HG03460 (cell line): Measurements from ENCODE around the gene ZNF839.

Experiments
- ATAC-seq: cut with Tn5 transposase; IDR thresholded peaks from one replicate; pipeline ENCODE4 v1.9.1; 2021; ENCODE audit not compliant: unreplicated experiment

Gene ZNF839

DNA sequence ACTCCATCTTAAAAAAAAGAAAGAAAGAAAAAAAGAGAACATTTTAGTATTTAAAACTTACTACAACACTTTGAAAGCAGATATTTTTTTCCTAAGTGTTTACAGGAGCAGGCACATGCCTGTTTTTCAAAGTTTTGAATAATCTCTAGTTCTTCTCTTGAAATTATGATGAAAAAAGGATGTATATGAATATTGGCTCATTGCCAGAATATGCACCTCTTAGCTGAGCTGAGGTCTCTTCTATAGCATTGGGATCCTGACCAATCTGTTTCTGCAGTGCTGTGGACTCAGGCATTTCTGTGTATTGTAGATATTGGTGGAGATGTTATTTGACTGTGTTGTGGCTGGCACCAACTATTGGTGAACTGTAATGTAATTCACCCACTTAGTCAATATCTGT lies 58.1 kb downstream of the ZNF839 start:
- ATAC-seq, result no peak

DNA sequence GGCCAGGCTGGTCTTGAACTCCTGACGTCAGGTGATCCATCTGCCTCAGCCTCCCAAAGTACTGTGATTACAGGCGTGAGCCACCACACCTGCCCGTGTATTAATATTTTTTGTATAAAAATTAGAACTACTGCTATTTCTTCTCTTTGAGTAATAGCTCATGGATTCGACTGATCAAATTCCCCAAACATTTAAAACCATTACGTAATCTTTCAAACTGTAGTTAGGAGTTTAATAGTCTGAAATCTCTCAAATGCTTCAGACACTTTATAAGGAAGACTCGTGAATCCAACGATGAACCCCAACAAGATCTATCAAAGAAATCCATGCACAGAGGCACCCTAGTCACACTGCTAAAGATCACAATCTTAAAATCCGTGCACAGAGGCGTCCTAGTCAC lies 59.3 kb downstream of the ZNF839 start:
- ATAC-seq, result no peak

DNA sequence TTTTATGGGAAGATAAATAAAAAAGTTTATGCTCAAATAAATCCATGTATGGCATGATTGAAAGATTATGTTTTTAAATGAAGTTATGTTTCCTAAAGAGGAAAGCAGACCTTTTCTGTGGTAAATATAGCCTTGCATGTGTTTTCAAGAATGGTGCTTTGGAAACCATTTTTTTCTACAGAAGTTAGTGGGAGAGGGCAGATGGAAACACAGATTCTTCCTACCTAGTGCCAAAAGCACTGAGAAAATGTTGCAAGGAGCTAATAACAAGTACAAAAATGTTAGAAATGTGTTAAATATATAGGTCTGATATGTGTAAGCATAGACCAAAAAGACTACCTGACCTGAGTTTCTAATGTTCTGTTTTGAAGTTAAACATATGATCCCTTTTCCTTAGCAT lies 67.5 kb downstream of the ZNF839 start:
- no peak for ATAC-seq

- ATAC-seq, result no peak
These were observed 69.7 kb downstream of the ZNF839 start for GRCh38 chr14:102389246-102389645.

- ATAC-seq, result no peak
These were observed 70.7 kb downstream of the ZNF839 start for GRCh38 chr14:102390064-102390855.
